H1 (cell line): ENCODE measurements around the gene ARHGEF28.

Experiments used
- BRCA1 ChIP-seq: IDR thresholded peaks from 2 replicates; pipeline ENCODE4 v1.6.1; 2012; ENCODE audit warnings: low read depth, low read length, improper control_type of control experiment
- FOSL1 ChIP-seq: IDR thresholded peaks from 2 replicates; pipeline ENCODE4 v1.6.1; 2011; ENCODE audit warnings: mild to moderate bottlenecking, low read depth, low read length, moderate library complexity; ENCODE audit not compliant: insufficient read depth
- POLR2A ChIP-seq, 2 experiments: IDR thresholded peaks; 1 replicate in 1 of 2; 2 replicates in 1 of 2; pipeline ENCODE4 v1.6.1; 2011; ENCODE audit warnings: low read depth in 2 of 2, low read length in 2 of 2, mild to moderate bottlenecking in 2 of 2; ENCODE audit errors: control extremely low read depth in 1 of 2
- RFX5 ChIP-seq: IDR thresholded peaks from 2 replicates; pipeline ENCODE4 v1.6.1; 2011; ENCODE audit warnings: low read depth, low read length, improper control_type of control experiment, borderline replicate concordance
- SIRT6 ChIP-seq: IDR thresholded peaks from one replicate; pipeline ENCODE4 v1.7.1; 2012; ENCODE audit warnings: low read length, inconsistent platforms
- YY1 ChIP-seq: IDR thresholded peaks from 2 replicates; pipeline ENCODE4 v1.6.1; 2011; ENCODE audit warnings: low read depth, mild to moderate bottlenecking, low read length
- TF ChIP-seq, protein P1 (sequence below), 3 experiments: IDR thresholded peaks; 1 replicate in 2 of 3; 2 replicates in 1 of 3; pipeline versions ENCODE4 v1.5.1 to v1.6.1; 2011; ENCODE audit warnings: low read length in 3 of 3, mild to moderate bottlenecking in 3 of 3, inconsistent platforms in 2 of 3, low read depth in 1 of 3, moderate library complexity in 1 of 3; ENCODE audit not compliant: insufficient read depth in 1 of 3; ENCODE audit errors: control extremely low read depth in 1 of 3

DNA sequence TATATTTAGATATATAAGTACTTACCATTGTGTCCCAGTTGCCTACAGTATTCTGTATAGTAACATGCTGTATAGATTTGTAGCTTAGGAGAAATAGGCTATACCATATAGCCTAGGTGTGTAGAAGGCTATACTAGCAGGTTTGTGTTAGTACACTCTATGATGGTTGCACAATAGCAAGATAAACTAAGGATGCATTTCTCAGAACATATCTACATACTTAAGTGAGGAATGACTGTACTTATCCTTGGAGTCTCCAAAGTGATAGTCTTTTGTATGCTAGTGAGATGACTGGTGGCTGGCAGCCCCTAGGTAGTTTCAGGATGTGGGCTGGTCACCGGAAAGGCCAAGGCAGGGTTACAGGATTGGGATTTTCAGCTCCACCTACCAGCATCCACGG, 208.7 kb downstream of the ARHGEF28 start:
- TF ChIP-seq SIRT6 (no peak), FOSL1 (no peak), RFX5 (no peak), YY1 (no peak), BRCA1 (no peak), POLR2A (IDR thresholded peaks at IDR 0.05; ENCODE audit: control extremely low read depth in 1 of 2, low read depth in 2 of 2, low read length in 2 of 2) (no peak)
- TF ChIP-seq, protein P1, sequence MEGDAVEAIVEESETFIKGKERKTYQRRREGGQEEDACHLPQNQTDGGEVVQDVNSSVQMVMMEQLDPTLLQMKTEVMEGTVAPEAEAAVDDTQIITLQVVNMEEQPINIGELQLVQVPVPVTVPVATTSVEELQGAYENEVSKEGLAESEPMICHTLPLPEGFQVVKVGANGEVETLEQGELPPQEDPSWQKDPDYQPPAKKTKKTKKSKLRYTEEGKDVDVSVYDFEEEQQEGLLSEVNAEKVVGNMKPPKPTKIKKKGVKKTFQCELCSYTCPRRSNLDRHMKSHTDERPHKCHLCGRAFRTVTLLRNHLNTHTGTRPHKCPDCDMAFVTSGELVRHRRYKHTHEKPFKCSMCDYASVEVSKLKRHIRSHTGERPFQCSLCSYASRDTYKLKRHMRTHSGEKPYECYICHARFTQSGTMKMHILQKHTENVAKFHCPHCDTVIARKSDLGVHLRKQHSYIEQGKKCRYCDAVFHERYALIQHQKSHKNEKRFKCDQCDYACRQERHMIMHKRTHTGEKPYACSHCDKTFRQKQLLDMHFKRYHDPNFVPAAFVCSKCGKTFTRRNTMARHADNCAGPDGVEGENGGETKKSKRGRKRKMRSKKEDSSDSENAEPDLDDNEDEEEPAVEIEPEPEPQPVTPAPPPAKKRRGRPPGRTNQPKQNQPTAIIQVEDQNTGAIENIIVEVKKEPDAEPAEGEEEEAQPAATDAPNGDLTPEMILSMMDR (IDR thresholded peaks at IDR 0.05; ENCODE audit: control extremely low read depth in 1 of 3, insufficient read depth in 1 of 3, low read depth in 1 of 3, low read length in 3 of 3) = no peak
